Frontal cortex (tissue), 4 donors: ENCODE measurements around the gene CTNNA3. TPM values are rescaled to one million over a fixed set of nuclear protein-coding genes. Genes with fewer than 3 reads are reported as not detected.

Experiments
- DNase-seq, 2 donors: peaks; one replicate each; pipeline ENCODE4 v3.0.0; 2012; ENCODE audit warnings: low spot score in 2 of 2
- FAIRE-seq: peaks from 2 replicates; lab custom pipeline; 2012; peaks lifted over from hg19 to GRCh38; lab: Jason Lieb, UNC
- total RNA-seq: library from RNA; depleted of rRNA; stranded (reverse); fragments of >200 nt; gene quantifications from one replicate; pipeline ENCODE4 v1.2.3, GENCODE V29; 2014
- donor health status: control.
- donor health status: control.
- donor health status: control.

The CTNNA3 gene
- total RNA-seq, 1 donor from 2014 or later, result 2.0 TPM

- FAIRE-seq (no peak), DNase-seq (no peak)
Measured at GRCh38 chr10:66852811-66853210, 843.2 kb downstream of the CTNNA3 start.

DNA sequence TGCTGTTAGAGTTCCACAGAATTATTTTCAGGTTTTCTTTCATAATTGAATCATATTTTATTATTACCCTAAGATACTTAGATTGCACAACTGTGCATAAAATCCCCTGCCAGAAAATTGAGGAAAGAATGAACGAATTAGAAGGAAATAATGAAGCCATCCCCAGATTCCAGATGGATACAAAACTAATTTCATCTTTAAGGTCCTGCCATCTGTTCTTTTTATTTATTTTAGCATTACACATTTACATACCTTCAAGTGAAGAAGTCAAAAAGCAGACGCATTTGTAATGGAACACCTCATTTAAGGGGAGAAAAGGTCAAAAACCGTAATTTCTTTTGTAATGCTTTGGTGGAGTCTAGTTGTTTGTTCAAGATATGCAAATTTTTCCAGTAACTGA is 847.1 kb downstream of the CTNNA3 start:
- FAIRE-seq (no peak), DNase-seq (no peak)

DNA sequence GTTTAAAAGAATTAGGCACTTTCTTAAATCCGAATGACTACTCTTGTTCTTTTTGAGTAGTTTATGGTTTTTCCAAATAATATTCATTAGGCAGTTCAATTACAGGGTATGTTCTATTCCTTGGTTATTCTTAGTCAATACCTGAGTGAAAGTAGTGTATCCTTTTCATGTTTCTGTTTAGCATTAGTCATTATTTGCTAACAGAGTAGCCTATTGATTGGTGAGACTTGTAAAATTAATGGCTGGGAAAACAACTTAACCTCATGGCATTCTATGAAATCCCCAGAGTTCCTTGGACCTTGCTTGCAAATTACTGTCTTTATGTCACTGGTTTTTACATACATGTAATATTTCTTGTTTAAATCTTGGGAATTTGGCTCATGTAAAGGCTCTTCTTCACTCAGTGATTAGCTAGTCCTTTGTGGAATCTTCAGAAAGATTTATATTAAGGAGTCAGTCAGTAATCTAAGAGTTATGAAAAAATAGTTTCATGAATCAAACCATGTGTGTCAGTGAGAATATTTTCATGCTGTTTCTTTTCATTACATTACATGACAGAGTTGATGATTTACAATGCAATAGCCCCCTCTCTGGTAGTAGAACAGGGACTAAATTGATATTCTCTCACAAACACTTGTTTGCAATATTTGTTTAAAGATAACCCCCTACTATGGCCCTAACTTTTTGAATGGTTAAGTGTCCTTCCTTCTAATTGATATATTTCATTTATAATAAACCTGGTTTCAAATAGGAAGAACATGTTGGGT is 851.6 kb downstream of the CTNNA3 start:
- FAIRE-seq, result no peak
- DNase-seq, result no peak

DNA sequence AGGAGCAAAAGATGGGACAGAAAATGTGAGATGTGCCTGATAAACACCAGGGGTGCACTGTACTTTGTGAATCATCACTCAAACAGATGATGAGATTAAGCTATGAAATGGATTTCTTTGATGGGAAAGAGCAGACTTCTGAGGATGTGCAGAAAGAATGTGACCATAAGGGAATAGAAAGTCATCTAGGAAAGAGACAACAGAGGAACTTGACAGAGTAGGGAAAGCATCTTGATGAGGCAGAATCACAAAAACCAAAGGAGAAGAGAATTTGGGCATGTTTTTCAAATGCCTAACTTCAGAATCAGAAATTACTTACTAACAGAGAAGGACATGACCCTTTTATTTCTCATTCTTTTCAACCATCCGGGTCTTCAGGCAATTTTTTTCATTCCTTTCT is 852.6 kb downstream of the CTNNA3 start:
- no peak for FAIRE-seq

DNA sequence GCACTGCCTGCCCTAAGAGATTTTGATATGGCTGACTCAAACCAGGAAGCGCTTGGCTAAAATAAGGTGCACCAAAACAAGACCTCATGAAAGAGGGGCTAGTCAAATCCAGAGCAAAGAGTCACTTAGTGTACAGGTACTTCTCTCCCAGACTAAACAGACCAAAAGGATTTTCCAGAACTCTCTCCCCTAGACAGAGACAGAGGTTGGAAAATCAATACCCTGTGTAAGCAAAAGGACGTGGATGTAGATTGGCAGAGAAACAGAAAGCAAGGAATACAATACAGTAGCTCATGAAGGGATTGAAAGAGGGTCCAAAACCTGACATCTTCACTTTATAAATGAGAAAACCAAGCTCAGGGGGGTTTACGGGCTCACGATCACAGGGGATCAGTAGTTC is 853.1 kb downstream of the CTNNA3 start:
- FAIRE-seq (no peak), DNase-seq (no peak)

More for the DNA sequence above, 852.6 kb downstream of the CTNNA3 start:
- DNase-seq, result no peak

DNA sequence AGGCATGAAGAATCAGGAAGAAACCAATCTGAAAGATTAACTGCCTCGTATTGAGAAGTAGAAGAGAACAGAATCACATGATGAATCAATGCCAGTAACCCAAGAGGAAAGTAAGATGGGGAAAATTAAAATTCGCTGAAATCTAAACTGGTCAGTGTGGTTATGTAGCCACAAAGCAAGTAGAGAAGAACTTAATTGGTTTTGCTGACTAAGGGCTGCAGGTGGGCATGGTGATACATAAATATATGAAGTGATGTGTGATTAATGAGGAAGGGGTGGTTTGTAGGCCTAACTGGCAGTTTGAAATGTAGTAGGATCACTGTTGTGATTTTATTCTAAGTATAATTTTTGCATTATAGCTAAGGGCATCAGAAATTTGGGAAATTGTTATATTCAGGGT is 853.6 kb downstream of the CTNNA3 start:
- DNase-seq, result no peak
- no peak for FAIRE-seq

DNA sequence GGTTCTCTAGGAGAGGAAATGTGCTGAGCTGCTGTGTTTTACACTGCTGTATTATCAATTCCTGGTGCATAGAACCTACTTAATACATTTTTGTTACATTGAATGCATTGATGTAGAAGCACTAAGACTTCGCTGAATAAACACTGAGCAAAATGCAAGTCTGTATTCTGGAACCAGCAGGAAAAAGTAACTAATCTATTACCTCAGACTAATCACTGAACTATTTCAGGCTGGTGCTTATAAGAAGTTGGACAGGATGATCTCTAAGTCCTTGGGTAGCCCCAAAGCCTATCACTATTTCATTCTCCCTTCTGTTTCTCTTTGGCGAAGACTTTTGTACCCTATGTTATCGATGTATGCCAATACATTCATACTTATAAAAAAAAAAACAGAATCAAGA is 857.3 kb downstream of the CTNNA3 start:
- no peak for DNase-seq

GRCh38 chr10:66837990-66838389 is 858.0 kb downstream of the CTNNA3 start:
- no peak for FAIRE-seq
- no peak for DNase-seq

More for the DNA sequence above, 857.3 kb downstream of the CTNNA3 start:
- no peak for FAIRE-seq

DNA sequence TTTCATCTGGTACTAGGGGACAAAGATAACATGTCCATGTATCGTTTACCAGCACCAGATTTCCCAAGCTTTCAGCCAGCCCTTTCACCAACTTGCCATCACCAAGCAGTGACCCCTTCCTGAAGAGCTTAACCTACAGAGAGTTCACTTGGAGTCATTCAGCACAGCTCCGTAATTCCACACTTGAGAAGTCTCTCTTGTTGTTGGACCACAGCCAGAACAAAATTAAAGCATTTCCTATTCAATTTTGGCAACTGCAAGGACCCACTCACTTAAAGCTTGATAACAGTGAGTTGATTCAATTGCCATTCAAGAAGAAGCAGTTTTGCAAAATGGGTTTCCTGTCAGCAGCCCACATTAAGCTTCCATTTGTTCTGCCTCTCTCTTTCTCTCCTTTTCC is 858.7 kb downstream of the CTNNA3 start:
- DNase-seq, result no peak
- FAIRE-seq, result no peak

GRCh38 chr10:66836771-66837170 is 859.2 kb downstream of the CTNNA3 start:
- no peak for FAIRE-seq

DNA sequence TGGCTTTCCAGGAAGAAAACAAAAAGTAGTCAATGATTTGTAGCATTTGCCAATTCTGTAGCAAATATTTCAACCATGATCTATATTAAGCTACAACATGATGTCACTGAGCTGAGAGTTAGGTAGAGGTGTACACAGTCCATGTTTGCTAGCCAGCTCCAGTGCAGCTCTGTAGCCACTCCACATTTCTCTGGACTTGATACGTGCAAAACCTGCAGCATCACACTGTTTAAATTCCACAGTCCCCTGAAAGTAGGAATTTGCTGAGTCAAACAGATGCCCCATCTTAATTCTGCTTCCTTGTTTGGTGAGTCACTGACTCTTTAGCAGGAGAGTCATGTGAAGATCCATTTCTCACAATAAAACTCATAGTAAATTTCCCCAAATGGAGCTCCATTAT is 859.9 kb downstream of the CTNNA3 start:
- FAIRE-seq (no peak), DNase-seq (no peak)

More at GRCh38 chr10:66836771-66837170, 859.2 kb downstream of the CTNNA3 start:
- DNase-seq, result no peak

GRCh38 chr10:66835400-66835799 is 860.6 kb downstream of the CTNNA3 start:
- DNase-seq (no peak), FAIRE-seq (no peak)

DNA sequence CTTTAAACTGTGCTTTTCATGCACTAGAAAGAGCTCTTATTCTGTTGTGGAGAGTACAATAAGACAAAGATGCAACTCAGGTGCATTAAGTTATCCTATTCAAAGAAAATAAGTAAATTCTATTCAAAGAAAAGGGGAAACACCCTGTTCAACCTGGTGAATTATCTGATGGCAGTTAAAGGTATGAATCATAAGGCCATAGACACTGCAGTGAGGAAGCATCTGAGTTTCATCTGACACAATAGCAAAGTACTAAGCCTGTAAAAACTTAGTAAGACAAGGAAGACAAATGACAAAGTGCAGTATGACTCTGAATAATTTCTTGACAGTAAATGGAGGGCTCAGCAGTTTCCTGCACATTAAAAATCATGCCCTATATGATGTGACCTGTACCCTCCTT is 861.2 kb downstream of the CTNNA3 start:
- FAIRE-seq, result no peak

DNA sequence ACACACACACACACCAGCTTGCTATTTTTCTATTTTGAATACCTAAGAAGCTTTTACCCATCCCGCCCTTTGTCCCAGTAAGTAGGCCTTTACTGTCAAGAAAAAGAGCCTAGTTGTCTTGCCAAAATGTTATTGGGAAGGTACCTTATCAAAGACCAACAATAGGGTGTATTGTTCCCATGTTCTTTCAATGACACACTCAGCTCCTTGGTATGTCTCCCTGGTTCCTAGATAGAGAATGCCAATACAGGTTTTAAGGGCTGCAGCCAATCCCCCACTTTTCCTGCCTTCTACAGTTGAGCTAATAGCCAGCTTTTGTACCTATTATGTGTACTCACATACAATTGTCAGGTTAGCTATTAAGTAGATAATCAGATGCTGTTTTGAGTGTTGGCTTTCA is 862.1 kb downstream of the CTNNA3 start:
- no peak for DNase-seq

More for the DNA sequence above, 861.2 kb downstream of the CTNNA3 start:
- no peak for DNase-seq

GRCh38 chr10:66832781-66833422 is 863.1 kb downstream of the CTNNA3 start:
- DNase-seq, result no peak
- FAIRE-seq, result no peak

More for the DNA sequence above, 862.1 kb downstream of the CTNNA3 start:
- no peak for FAIRE-seq

- FAIRE-seq, result no peak
- no peak for DNase-seq
Measured at GRCh38 chr10:66828957-66829356, 867.0 kb downstream of the CTNNA3 start.

DNA sequence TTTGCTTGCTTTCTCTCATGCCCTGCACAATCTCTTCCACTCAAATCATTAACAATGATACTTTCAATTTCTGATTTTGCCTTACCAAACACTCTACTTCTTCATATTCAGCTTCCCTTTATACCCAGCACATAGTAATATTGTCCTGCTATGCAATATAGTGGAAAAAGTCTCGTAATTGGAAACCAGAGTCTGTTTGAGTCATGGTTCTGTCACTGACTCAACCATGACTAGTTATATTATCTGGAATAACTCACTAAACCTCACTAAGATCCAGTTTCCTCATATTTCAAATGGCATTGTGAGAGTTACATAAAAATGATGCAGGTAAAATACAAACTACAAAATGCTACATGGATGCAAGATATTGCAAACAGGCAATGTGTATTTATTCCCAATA is 868.6 kb downstream of the CTNNA3 start:
- FAIRE-seq (no peak), DNase-seq (no peak)

DNA sequence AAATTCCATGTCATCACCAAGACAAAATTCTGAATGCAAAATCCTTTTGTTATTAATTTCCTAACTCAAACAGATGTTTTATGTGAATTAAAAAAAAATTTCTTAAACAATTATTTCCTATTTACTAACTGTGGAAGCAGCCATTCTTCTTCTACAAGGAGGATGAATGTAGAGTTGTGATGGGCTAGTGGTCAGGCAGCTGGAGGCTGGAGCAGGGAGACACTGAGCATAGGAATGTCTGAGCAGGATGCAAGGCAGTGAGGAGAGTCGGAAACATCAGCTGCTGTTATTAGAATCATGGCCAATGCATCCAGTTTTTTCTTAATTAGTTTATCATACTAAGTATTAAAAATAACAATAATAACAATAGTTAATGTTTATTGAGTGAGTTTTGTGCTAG is 872.7 kb downstream of the CTNNA3 start:
- peak; percentile 24 for FAIRE-seq
- DNase-seq, result no peak

- DNase-seq (no peak), FAIRE-seq (no peak)
Measured at GRCh38 chr10:66822801-66823200, 873.2 kb downstream of the CTNNA3 start.

DNA sequence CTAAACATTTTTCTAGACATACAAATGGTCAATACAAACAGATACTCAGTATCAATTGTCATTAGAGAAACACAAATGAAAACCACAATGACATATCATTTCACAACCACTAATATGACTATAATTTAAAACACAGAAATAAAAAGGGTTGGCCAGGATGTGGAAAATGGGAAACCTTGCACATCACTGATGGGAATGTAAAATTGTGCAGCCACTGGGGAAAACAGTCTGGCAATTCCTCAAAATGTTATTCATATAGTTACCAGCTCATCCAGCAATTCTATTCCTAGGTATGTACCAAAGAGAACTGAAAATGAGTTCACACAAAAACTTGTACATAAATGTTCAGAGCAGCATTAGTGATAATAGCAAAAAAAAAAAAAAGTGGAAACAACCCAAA is 876.3 kb downstream of the CTNNA3 start:
- DNase-seq (no peak), FAIRE-seq (no peak)

DNA sequence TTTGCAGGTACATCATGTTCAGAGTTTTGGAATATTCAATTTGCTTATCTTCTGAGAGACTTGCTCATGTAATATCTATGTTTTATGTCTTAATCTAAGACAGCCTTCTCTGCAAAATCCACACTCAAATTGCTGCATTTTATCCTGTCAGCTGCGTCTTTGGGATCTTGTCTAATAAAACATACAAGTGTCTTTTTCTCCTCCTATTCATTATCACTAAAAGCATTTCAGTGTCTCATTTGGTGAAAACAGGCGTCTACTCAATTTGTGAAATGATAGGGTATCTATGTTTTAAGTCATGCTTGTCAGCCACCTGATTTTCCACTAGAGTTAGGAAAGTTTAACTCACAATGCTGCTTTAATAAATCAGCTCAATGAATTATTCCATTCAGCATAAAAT is 882.9 kb downstream of the CTNNA3 start:
- DNase-seq, result no peak
- no peak for FAIRE-seq

DNA sequence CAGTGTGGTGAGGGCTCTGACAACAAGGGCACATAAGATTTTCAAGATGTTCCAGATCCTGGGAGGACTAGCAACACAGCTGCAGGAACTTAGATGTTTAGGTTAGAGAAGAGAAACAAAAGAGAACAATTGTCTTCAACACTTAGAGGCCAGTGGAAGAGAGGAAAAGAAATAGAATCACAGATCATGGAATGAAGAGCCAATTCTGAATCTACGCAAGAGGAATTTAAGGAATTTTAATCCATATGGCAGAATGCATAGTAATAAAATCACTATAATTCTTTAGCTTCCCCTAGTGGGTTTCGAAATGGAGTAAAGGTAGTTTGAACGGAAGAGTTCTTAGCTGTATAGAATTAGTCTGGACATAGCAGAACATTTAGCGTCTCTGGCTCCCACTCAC is 884.8 kb downstream of the CTNNA3 start:
- FAIRE-seq, result no peak

More for the DNA sequence above, 884.8 kb downstream of the CTNNA3 start:
- no peak for DNase-seq
